NK-92 (cell line): ENCODE results near the gene PTPRO.

Experiments used
- DNase-seq: peaks from one replicate; lab custom pipeline; 2025; ENCODE audit not compliant: unreplicated experiment; lab: John Stamatoyannopoulos, UW

Gene PTPRO

GRCh38 chr12:15322164-15323061 lies at the start of gene PTPRO:
Gene PTPRO, plus strand, starts transcription at chr12:15322508.
- no peak for DNase-seq

GRCh38 chr12:15273896-15274295 lies 48.4 kb upstream of the PTPRO start:
- no peak for DNase-seq

GRCh38 chr12:15274561-15274967 lies 47.7 kb upstream of the PTPRO start:
- no peak for DNase-seq

GRCh38 chr12:15276088-15276698 lies 46.1 kb upstream of the PTPRO start:
- no peak for DNase-seq

- DNase-seq: no peak
Measured at GRCh38 chr12:15278816-15279658, 43.3 kb upstream of the PTPRO start.

GRCh38 chr12:15280930-15281329 lies 41.4 kb upstream of the PTPRO start:
- DNase-seq: no peak

GRCh38 chr12:15289192-15289591 lies 33.1 kb upstream of the PTPRO start:
- DNase-seq: no peak

- no peak for DNase-seq
Measured at GRCh38 chr12:15293731-15294130, 28.6 kb upstream of the PTPRO start.

GRCh38 chr12:15299947-15300346 lies 22.4 kb upstream of the PTPRO start:
- no peak for DNase-seq

GRCh38 chr12:15304296-15304695 lies 18.0 kb upstream of the PTPRO start:
- no peak for DNase-seq

GRCh38 chr12:15306605-15307004 lies 15.7 kb upstream of the PTPRO start:
- no peak for DNase-seq

GRCh38 chr12:15307079-15307478 lies 15.2 kb upstream of the PTPRO start:
- no peak for DNase-seq

GRCh38 chr12:15318841-15319240 lies 3.5 kb upstream of the PTPRO start:
- DNase-seq: no peak

GRCh38 chr12:15320881-15321280 lies 1.4 kb upstream of the PTPRO start:
- no peak for DNase-seq

GRCh38 chr12:15323480-15323879 lies 1.2 kb downstream of the PTPRO start:
- DNase-seq: no peak

GRCh38 chr12:15329891-15330290 lies 7.6 kb downstream of the PTPRO start:
- DNase-seq: no peak

GRCh38 chr12:15334225-15334624 lies 11.9 kb downstream of the PTPRO start:
- no peak for DNase-seq

GRCh38 chr12:15335959-15336358 lies 13.7 kb downstream of the PTPRO start:
- DNase-seq: no peak

- DNase-seq: no peak
Measured at GRCh38 chr12:15336768-15337553, 14.7 kb downstream of the PTPRO start.

GRCh38 chr12:15341371-15341770 lies 19.1 kb downstream of the PTPRO start:
- no peak for DNase-seq

- DNase-seq: no peak
Measured at GRCh38 chr12:15344561-15344960, 22.3 kb downstream of the PTPRO start.
